Activated CD8-positive, alpha-beta T cell treated with anti-CD3 and anti-CD28 coated beads, Interleukin-2, amount 10 ng/mL, durations not matched to agents 7 days and 5 days (primary cell): Measurements from ENCODE around the gene TDRD7. TPM values are rescaled to one million over a fixed set of nuclear protein-coding genes. Genes with fewer than 3 reads are reported as not detected.
"Not testable (repeated sequence)": the region's sequence is repeated elsewhere in the genome, so short reads cannot be mapped to it uniquely, and the experiment has no call there.

Experiments used
- ATAC-seq: fragments of 150-1000 bp; cut with Tn5 transposase; one replicate; pipeline ENCODE4 v1.10.0; 2021; ENCODE audit warnings: moderate library complexity
- CTCF ChIA-PET: fragments of 350-600 bp; sonication (Branson Sonifier 250); formaldehyde crosslinking; loops from one replicate; lab custom pipeline; 2021; ENCODE audit warnings: antibody characterized with exemption; lab: Charles Lee
- POLR2A ChIA-PET: fragments of 350-600 bp; sonication (Branson Sonifier 250); formaldehyde crosslinking; loops from one replicate; lab custom pipeline; 2021; ENCODE audit warnings: antibody characterized with exemption; lab: Charles Lee
- DNase-seq: peaks from one replicate; pipeline ENCODE4 v3.0.0-alpha.2; 2020
- H3K27ac Mint-ChIP-seq: one replicate; pipeline ENCODE4 v1.8.0; 2021; ENCODE audit warnings: mild to moderate bottlenecking, mixed read lengths
- H3K27me3 Mint-ChIP-seq: one replicate; pipeline ENCODE4 v1.8.0; 2021; ENCODE audit warnings: low read depth, mixed read lengths
- H3K36me3 Mint-ChIP-seq: one replicate; pipeline ENCODE4 v1.8.0; 2021; ENCODE audit warnings: low read depth, mixed read lengths
- H3K4me1 Mint-ChIP-seq: one replicate; pipeline ENCODE4 v1.8.0; 2021; ENCODE audit warnings: low read depth, mixed read lengths
- H3K4me3 Mint-ChIP-seq: one replicate; pipeline ENCODE4 v1.8.0; 2021; ENCODE audit warnings: mild to moderate bottlenecking, mixed read lengths
- H3K9me3 Mint-ChIP-seq: one replicate; pipeline ENCODE4 v1.8.0; 2022; ENCODE audit warnings: mixed read lengths; ENCODE audit not compliant: insufficient read depth
- total RNA-seq, 2 experiments: library from RNA; stranded (reverse); gene quantifications; one replicate each; pipeline ENCODE4 v1.2.3, GENCODE V29; 2021

TDRD7 gene
- total RNA-seq, 2 experiments from 2014 or later: 9.3 to 9.6 TPM

- DNase-seq (no peak), ATAC-seq (no peak)
- Mint-ChIP-seq H3K27me3 (no peaks in the 10 kb centered on the region), H3K27ac (no peak overlapping the region), H3K4me1 (peaks cover 4% of the 10 kb centered on the region), H3K4me3 (no peak overlapping the region), H3K9me3 (no peaks in the 10 kb centered on the region), H3K36me3 (peaks cover 23% of the 10 kb centered on the region)
- ChIA-PET CTCF (interaction anchor here (0.6 to 2.0 kb wide), 5 partner anchors 18 to 185 kb away, joined by 3 to 6 read pairs (median 4); no protein-coding TSS in a partner anchor), POLR2A (no interaction called here)
These were observed 18.6 kb downstream of the TDRD7 start for GRCh38 chr9:97430316-97431043.

- Mint-ChIP-seq H3K9me3 (no peaks in the 10 kb centered on the region), H3K4me3 (no peak overlapping the region), H3K27me3 (no peaks in the 10 kb centered on the region), H3K4me1 (peaks cover 4% of the 10 kb centered on the region), H3K27ac (no peak overlapping the region), H3K36me3 (peaks cover 23% of the 10 kb centered on the region)
- ATAC-seq: no peak
- CTCF ChIA-PET: interaction anchor here (1.0 to 2.0 kb wide), 3 partner anchors 17 to 168 kb away, joined by 4 to 6 read pairs (median 6); no protein-coding TSS in a partner anchor
- DNase-seq: no peak
- POLR2A ChIA-PET: no interaction called here
These were observed 19.1 kb downstream of the TDRD7 start for GRCh38 chr9:97431044-97431441.

- POLR2A ChIA-PET: no interaction called here
- no peak for ATAC-seq
- no peak overlapping the region for H3K4me3 Mint-ChIP-seq
These were observed 19.8 kb downstream of the TDRD7 start for GRCh38 chr9:97431549-97432143.

GRCh38 chr9:97437051-97437600 lies 25.2 kb downstream of the TDRD7 start:
- Mint-ChIP-seq H3K4me3 (no peak overlapping the region), H3K36me3 (peaks cover 9% of the 10 kb centered on the region), H3K27me3 (no peaks in the 10 kb centered on the region), H3K9me3 (no peaks in the 10 kb centered on the region), H3K4me1 (no peaks in the 10 kb centered on the region), H3K27ac (no peak overlapping the region)
- ChIA-PET POLR2A (no interaction called here), CTCF (interaction anchor here (1.0 to 1.3 kb wide), 2 partner anchors 32 to 177 kb away, joined by 4 read pairs; no protein-coding TSS in a partner anchor)
- no peak for ATAC-seq
- DNase-seq: no peak

More at GRCh38 chr9:97431549-97432143, 19.8 kb downstream of the TDRD7 start:
- Mint-ChIP-seq H3K27ac (no peak overlapping the region), H3K9me3 (no peaks in the 10 kb centered on the region), H3K4me1 (peaks cover 4% of the 10 kb centered on the region), H3K27me3 (no peaks in the 10 kb centered on the region), H3K36me3 (peaks cover 23% of the 10 kb centered on the region)
- CTCF ChIA-PET: interaction anchor here (1.0 to 1.7 kb wide), 2 partner anchors 17 to 167 kb away, joined by 4 to 6 read pairs; no protein-coding TSS in a partner anchor
- DNase-seq: no peak

- CTCF ChIA-PET: interaction anchor here (1.3 kb wide), 1 partner anchor 176 kb away, joined by 4 read pairs; no protein-coding TSS in a partner anchor
- Mint-ChIP-seq H3K36me3 (peaks cover 9% of the 10 kb centered on the region), H3K4me1 (no peaks in the 10 kb centered on the region), H3K27ac (no peak overlapping the region), H3K27me3 (no peaks in the 10 kb centered on the region), H3K9me3 (no peaks in the 10 kb centered on the region), H3K4me3 (no peak overlapping the region)
- DNase-seq: no peak
- no peak for ATAC-seq
- POLR2A ChIA-PET: no interaction called here
These were observed 26.4 kb downstream of the TDRD7 start for GRCh38 chr9:97438257-97438656.

GRCh38 chr9:97438666-97439065 lies 26.8 kb downstream of the TDRD7 start:
- Mint-ChIP-seq H3K27ac (no peak overlapping the region), H3K27me3 (no peaks in the 10 kb centered on the region), H3K9me3 (no peaks in the 10 kb centered on the region), H3K4me1 (no peaks in the 10 kb centered on the region), H3K36me3 (peaks cover 5% of the 10 kb centered on the region), H3K4me3 (no peak overlapping the region)
- POLR2A ChIA-PET: no interaction called here
- ATAC-seq (no peak), DNase-seq (no peak)
- CTCF ChIA-PET: no interaction called here

GRCh38 chr9:97440160-97440559 lies 28.3 kb downstream of the TDRD7 start:
- POLR2A ChIA-PET: no interaction called here
- no peak for ATAC-seq

GRCh38 chr9:97441729-97442128 lies 29.8 kb downstream of the TDRD7 start:
- no peaks in the 10 kb centered on the region for H3K27me3 Mint-ChIP-seq
- H3K9me3 Mint-ChIP-seq: no peaks in the 10 kb centered on the region
- no peak for DNase-seq
- H3K4me1 Mint-ChIP-seq: no peaks in the 10 kb centered on the region
- no peak overlapping the region for H3K4me3 Mint-ChIP-seq
- ChIA-PET CTCF (interaction anchor here (1.4 to 2.1 kb wide), 4 partner anchors 14 to 173 kb away, joined by 3 to 7 read pairs (median 4); no protein-coding TSS in a partner anchor), POLR2A (no interaction called here)
- no peak for ATAC-seq
- H3K36me3 Mint-ChIP-seq: no peaks in the 10 kb centered on the region
- no peak overlapping the region for H3K27ac Mint-ChIP-seq

More at GRCh38 chr9:97440160-97440559, 28.3 kb downstream of the TDRD7 start:
- Mint-ChIP-seq H3K36me3 (no peaks in the 10 kb centered on the region), H3K4me1 (no peaks in the 10 kb centered on the region), H3K27me3 (no peaks in the 10 kb centered on the region), H3K27ac (no peak overlapping the region), H3K4me3 (no peak overlapping the region), H3K9me3 (no peaks in the 10 kb centered on the region)
- no peak for DNase-seq
- CTCF ChIA-PET: interaction anchor here (1.0 to 2.1 kb wide), 3 partner anchors 28 to 158 kb away, joined by 3 to 7 read pairs (median 4); partner anchors contain the start of gene TDRD7

GRCh38 chr9:97445119-97445701 lies 33.3 kb downstream of the TDRD7 start:
- ATAC-seq: no peak
- DNase-seq: no peak
- no peaks in the 10 kb centered on the region for H3K36me3 Mint-ChIP-seq
- no peaks in the 10 kb centered on the region for H3K9me3 Mint-ChIP-seq
- H3K4me3 Mint-ChIP-seq: no peak overlapping the region
- H3K4me1 Mint-ChIP-seq: no peaks in the 10 kb centered on the region
- ChIA-PET CTCF (interaction anchor here (0.9 to 2.3 kb wide), 3 partner anchors 24 to 154 kb away, joined by 3 to 15 read pairs (median 5); no protein-coding TSS in a partner anchor), POLR2A (no interaction called here)
- H3K27me3 Mint-ChIP-seq: no peaks in the 10 kb centered on the region
- no peak overlapping the region for H3K27ac Mint-ChIP-seq

GRCh38 chr9:97447001-97447400 lies 35.1 kb downstream of the TDRD7 start:
- POLR2A ChIA-PET: no interaction called here
- CTCF ChIA-PET: interaction anchor here (1.1 to 2.3 kb wide), 4 partner anchors 22 to 152 kb away, joined by 3 to 15 read pairs (median 6); no protein-coding TSS in a partner anchor
- H3K9me3 Mint-ChIP-seq: no peaks in the 10 kb centered on the region
- ATAC-seq: no peak
- no peak for DNase-seq
- H3K4me3 Mint-ChIP-seq: no peak overlapping the region
- H3K27me3 Mint-ChIP-seq: no peaks in the 10 kb centered on the region
- H3K27ac Mint-ChIP-seq: no peak overlapping the region
- no peaks in the 10 kb centered on the region for H3K36me3 Mint-ChIP-seq
- no peaks in the 10 kb centered on the region for H3K4me1 Mint-ChIP-seq

- DNase-seq, H3K4me3 Mint-ChIP-seq, POLR2A ChIA-PET, H3K4me1 Mint-ChIP-seq, CTCF ChIA-PET, H3K27ac Mint-ChIP-seq, ATAC-seq, H3K9me3 Mint-ChIP-seq, H3K27me3 Mint-ChIP-seq: not testable (repeated sequence)
- H3K36me3 Mint-ChIP-seq: peaks cover 14% of the 10 kb centered on the region
These were observed 41.7 kb downstream of the TDRD7 start for GRCh38 chr9:97453573-97453972.
